ENCODE results near the gene IFIT1B. TPM values are rescaled to one million over a fixed set of nuclear protein-coding genes. Genes with fewer than 3 reads are reported as not detected.

IFIT1B gene
- total and polyA plus RNA-seq, 9 of the 15 experiments (the other 6 are each of a cell fraction or from before 2014, with no cell fraction given): not detected

DNA sequence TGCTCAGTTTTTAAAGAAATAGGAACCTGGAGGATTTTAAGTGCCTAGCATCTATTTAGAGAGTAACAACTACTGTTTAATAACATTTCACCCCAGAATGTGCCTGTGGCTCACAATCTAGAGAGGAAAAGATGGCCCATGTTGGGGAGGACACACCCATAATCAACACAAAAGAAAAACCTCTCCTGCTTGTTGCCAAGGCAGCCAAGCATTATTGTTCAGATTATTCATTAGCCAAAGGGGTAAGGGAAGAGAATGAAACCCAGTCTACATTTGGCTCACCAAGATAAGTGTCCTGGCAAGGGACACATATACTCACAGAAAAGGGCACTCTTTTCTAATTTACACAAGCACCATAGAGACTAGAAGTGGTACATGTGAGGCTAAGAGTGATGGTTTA is 17.7 kb upstream of the IFIT1B start:
- Histone ChIP-seq H2AFZ (ENCODE audit: low read depth, low read length) (no peak overlapping the region), H3K4me3 (no peak overlapping the region), H3K4me1 (replicated peaks in 1 of 2; ENCODE audit: control insufficient read depth in 2 of 2, insufficient read depth in 2 of 2, low read length in 2 of 2) (peaks cover 0 to 16% of the 10 kb centered on the region in 2 experiments; a peak in 3 of 5 replicates), H3K4me2 (ENCODE audit: insufficient read depth, low read length) (no peak overlapping the region), H3K27ac (ENCODE audit: extremely low read depth, low read depth, low read length) (no peak overlapping the region), H3K9me1 (ENCODE audit: control insufficient read depth, insufficient read depth, low read length) (no peaks in the 10 kb centered on the region), H3K36me3 (ENCODE audit: control insufficient read depth, insufficient read depth, low read length) (no peaks in the 10 kb centered on the region), H4K20me1 (replicated peaks; ENCODE audit: control insufficient read depth, insufficient read depth, low read length) (no peaks in the 10 kb centered on the region), H3K27me3 (ENCODE audit: control insufficient read depth in 2 of 2, insufficient read depth in 2 of 2, low read length in 2 of 2) (no peaks in the 10 kb centered on the region), H3K79me2 (ENCODE audit: control insufficient read depth, insufficient read depth, low read length) (no peaks in the 10 kb centered on the region), H3K9me3 (replicated peaks; ENCODE audit: control insufficient read depth, insufficient read depth, low read depth, low read length) (no peaks in the 10 kb centered on the region), H3K9ac (ENCODE audit: insufficient read depth in 1 of 2, low read depth in 2 of 2, low read length in 2 of 2) (no peak overlapping the region)
- FAIRE-seq: no peak
- intact Hi-C loops (cut with micrococcal nuclease) (no loop called here), in situ Hi-C loops (cut with MboI) (no loop called here)
- no peak for ATAC-seq
- no TSS peak for BruUV-seq (replicated peaks)
- POLR2A ChIA-PET: no interaction called here
- DNase-seq (ENCODE audit: extremely low read depth in 1 of 4, low spot score in 3 of 4): no peak
- TF ChIP-seq ZNF384 (IDR thresholded peaks at IDR 0.05; ENCODE audit: low read depth, low read length): no peak
- TF ChIP-seq, protein P1, sequence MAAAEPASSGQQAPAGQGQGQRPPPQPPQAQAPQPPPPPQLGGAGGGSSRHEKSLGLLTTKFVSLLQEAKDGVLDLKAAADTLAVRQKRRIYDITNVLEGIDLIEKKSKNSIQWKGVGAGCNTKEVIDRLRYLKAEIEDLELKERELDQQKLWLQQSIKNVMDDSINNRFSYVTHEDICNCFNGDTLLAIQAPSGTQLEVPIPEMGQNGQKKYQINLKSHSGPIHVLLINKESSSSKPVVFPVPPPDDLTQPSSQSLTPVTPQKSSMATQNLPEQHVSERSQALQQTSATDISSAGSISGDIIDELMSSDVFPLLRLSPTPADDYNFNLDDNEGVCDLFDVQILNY (CRISPR knock-in tag; IDR thresholded peaks at IDR 0.05): no peak
- no peak for TF ChIP-seq KAT2B (IDR thresholded peaks at IDR 0.05; ENCODE audit: low read depth, low read length)
- TF ChIP-seq, protein P2, sequence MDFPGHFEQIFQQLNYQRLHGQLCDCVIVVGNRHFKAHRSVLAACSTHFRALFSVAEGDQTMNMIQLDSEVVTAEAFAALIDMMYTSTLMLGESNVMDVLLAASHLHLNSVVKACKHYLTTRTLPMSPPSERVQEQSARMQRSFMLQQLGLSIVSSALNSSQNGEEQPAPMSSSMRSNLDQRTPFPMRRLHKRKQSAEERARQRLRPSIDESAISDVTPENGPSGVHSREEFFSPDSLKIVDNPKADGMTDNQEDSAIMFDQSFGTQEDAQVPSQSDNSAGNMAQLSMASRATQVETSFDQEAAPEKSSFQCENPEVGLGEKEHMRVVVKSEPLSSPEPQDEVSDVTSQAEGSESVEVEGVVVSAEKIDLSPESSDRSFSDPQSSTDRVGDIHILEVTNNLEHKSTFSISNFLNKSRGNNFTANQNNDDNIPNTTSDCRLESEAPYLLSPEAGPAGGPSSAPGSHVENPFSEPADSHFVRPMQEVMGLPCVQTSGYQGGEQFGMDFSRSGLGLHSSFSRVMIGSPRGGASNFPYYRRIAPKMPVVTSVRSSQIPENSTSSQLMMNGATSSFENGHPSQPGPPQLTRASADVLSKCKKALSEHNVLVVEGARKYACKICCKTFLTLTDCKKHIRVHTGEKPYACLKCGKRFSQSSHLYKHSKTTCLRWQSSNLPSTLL (IDR thresholded peaks at IDR 0.05): no peak
- TF ChIP-seq ZSCAN29 (IDR thresholded peaks at IDR 0.05): no peak
- TF ChIP-seq DNMT1 (IDR thresholded peaks at IDR 0.05): no peak
- TF ChIP-seq SP2 (IDR thresholded peaks at IDR 0.05; ENCODE audit: extremely low read depth, low read depth, low read length, poor library complexity, severe bottlenecking): no peak
- TF ChIP-seq DLX4 (CRISPR knock-in tag; IDR thresholded peaks at IDR 0.05): no peak
- TF ChIP-seq TCFL5 (CRISPR knock-in tag; conservative IDR thresholded peaks at IDR 0.05): no peak
- no peak for TF ChIP-seq ARHGAP35 (IDR thresholded peaks at IDR 0.05; ENCODE audit: partially characterized antibody)
- TF ChIP-seq ZNF324 (CRISPR knock-in tag; IDR thresholded peaks at IDR 0.05): no peak
- no peak for TF ChIP-seq PTTG1 (tag; IDR thresholded peaks at IDR 0.05; ENCODE audit: low read depth)
- TF ChIP-seq RFX1 (IDR thresholded peaks at IDR 0.05): no peak
- TF ChIP-seq ZNF444 (CRISPR knock-in tag; IDR thresholded peaks at IDR 0.05): no peak
- TF ChIP-seq FOXM1 (IDR thresholded peaks at IDR 0.05; ENCODE audit: low read depth): no peak
- TF ChIP-seq FOXM1 (CRISPR knock-in tag; IDR thresholded peaks at IDR 0.05; ENCODE audit: low read depth): no peak
- no peak for TF ChIP-seq NBN (IDR thresholded peaks at IDR 0.05; ENCODE audit: low read depth)
- TF ChIP-seq E2F8 (IDR thresholded peaks at IDR 0.05; ENCODE audit: low read depth, partially characterized antibody): no peak
- TF ChIP-seq ZNF224 (CRISPR knock-in tag; IDR thresholded peaks at IDR 0.05): no peak
- CTCF ChIA-PET (ENCODE audit: low intra/inter-chr PET ratio): no interaction called here

All from K562 (cell line).